ENCODE data around the gene SLC39A12.

GRCh38 chr10:18059826-18060559 is 108.3 kb downstream of the SLC39A12 start:
- TF ChIP-seq CTCF (IDR thresholded peaks at IDR 0.05) (no peak), ZNF512 (CRISPR knock-in tag; IDR thresholded peaks at IDR 0.05; ENCODE audit: borderline replicate concordance) (no peak)
